NCI-H146 treated with DMSO at 0.1 percent for 48 hours (cell line): ENCODE measurements around the gene PSRC1.

ENCODE experiments used
- DNase-seq: peaks from one replicate; lab custom pipeline; 2025; ENCODE audit not compliant: unreplicated experiment; lab: John Stamatoyannopoulos, UW

PSRC1 gene

GRCh38 chr1:109272831-109273547 lies 10.0 kb downstream of the PSRC1 start:
- DNase-seq, result no peak

- DNase-seq, result no peak
Measured at GRCh38 chr1:109272021-109272799, 10.7 kb downstream of the PSRC1 start.

- no peak for DNase-seq
Measured at GRCh38 chr1:109271458-109271857, 11.5 kb downstream of the PSRC1 start.

GRCh38 chr1:109270623-109271317 lies 12.2 kb downstream of the PSRC1 start:
- no peak for DNase-seq

GRCh38 chr1:109269981-109270622 lies 12.8 kb downstream of the PSRC1 start:
- no peak for DNase-seq

- DNase-seq, result no peak
Measured at GRCh38 chr1:109269212-109269980, 13.5 kb downstream of the PSRC1 start.

- no peak for DNase-seq
Measured at GRCh38 chr1:109268431-109269211, 14.3 kb downstream of the PSRC1 start.

- no peak for DNase-seq
Measured at GRCh38 chr1:109267743-109268300, 15.1 kb downstream of the PSRC1 start.

- DNase-seq, result no peak
Measured at GRCh38 chr1:109266965-109267364, 16.0 kb downstream of the PSRC1 start.

- DNase-seq, result no peak
Measured at GRCh38 chr1:109265741-109266330, 17.1 kb downstream of the PSRC1 start.

- DNase-seq, result no peak
Measured at GRCh38 chr1:109265016-109265415, 17.9 kb downstream of the PSRC1 start.

GRCh38 chr1:109264379-109264755 lies 18.6 kb downstream of the PSRC1 start:
- DNase-seq, result no peak

GRCh38 chr1:109263597-109264378 lies 19.2 kb downstream of the PSRC1 start:
- DNase-seq, result peak; percentile 78

- no peak for DNase-seq
Measured at GRCh38 chr1:109263234-109263596, 19.7 kb downstream of the PSRC1 start.

GRCh38 chr1:109262231-109263055 lies 20.5 kb downstream of the PSRC1 start:
- DNase-seq, result no peak

GRCh38 chr1:109261578-109261977 lies 21.4 kb downstream of the PSRC1 start:
- DNase-seq, result no peak

GRCh38 chr1:109261006-109261405 lies 21.9 kb downstream of the PSRC1 start:
- DNase-seq, result no peak
